ENCODE data around the gene APCDD1L.

DNA sequence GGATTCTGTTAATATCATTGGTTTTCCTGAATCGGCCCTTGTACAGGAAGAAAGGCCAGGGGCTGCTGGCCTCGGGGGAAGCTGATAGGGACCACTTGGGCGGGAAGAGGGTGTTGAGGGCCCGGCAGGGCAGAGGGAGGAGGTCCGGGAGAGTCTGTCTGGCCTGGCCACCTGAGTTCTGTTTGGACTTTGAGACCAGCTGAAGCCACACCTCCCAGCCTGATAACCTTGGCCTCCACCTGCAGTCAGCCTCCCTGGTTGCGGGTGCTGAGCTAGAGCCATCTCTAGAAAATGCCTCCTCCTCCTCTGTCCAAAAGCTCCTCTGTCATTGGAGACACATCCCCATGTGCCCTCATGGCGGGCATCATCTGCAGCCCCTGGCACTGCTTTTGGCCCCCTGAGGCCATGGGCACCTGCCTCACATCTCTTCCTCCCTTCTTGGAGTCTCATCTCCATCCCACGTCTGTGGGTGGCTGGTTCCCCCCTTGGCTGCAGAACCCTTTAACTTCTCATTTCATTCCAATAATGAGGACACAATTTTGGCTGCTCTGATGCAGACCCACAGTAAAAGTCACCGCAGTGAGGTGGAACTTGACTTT is 16.6 kb downstream of the APCDD1L start:
- no peak for TF ChIP-seq POLR2A (IDR thresholded peaks at IDR 0.05)
- TF ChIP-seq, protein P1, sequence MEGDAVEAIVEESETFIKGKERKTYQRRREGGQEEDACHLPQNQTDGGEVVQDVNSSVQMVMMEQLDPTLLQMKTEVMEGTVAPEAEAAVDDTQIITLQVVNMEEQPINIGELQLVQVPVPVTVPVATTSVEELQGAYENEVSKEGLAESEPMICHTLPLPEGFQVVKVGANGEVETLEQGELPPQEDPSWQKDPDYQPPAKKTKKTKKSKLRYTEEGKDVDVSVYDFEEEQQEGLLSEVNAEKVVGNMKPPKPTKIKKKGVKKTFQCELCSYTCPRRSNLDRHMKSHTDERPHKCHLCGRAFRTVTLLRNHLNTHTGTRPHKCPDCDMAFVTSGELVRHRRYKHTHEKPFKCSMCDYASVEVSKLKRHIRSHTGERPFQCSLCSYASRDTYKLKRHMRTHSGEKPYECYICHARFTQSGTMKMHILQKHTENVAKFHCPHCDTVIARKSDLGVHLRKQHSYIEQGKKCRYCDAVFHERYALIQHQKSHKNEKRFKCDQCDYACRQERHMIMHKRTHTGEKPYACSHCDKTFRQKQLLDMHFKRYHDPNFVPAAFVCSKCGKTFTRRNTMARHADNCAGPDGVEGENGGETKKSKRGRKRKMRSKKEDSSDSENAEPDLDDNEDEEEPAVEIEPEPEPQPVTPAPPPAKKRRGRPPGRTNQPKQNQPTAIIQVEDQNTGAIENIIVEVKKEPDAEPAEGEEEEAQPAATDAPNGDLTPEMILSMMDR (IDR thresholded peaks at IDR 0.05): no peak
- TF ChIP-seq POLR2AphosphoS5 (IDR thresholded peaks at IDR 0.05): no peak

Data from upper lobe of left lung (tissue), 4 donors.